Mesothelial cell of epicardium (in vitro differentiated cells): ENCODE results near the gene MIB1. TPM values are rescaled to one million over a fixed set of nuclear protein-coding genes. Genes with fewer than 3 reads are reported as not detected.
"Not testable (repeated sequence)": the region's sequence is repeated elsewhere in the genome, so short reads cannot be mapped to it uniquely, and the experiment has no call there.

Source experiments
- DNase-seq, 2 experiments: peaks; one replicate each; pipeline ENCODE4 v3.0.0; 2021; ENCODE audit warnings: low spot score in 2 of 2; ENCODE audit not compliant: unreplicated experiment in 2 of 2
- H3K27ac Mint-ChIP-seq: 2 replicates; pipeline ENCODE4 v1.8.0; 2021; ENCODE audit warnings: mixed read lengths
- H3K27me3 Mint-ChIP-seq: 2 replicates; pipeline ENCODE4 v1.8.0; 2021; ENCODE audit warnings: low read depth, mixed read lengths
- H3K36me3 Mint-ChIP-seq: 2 replicates; pipeline ENCODE4 v1.8.0; 2021; ENCODE audit warnings: mixed read lengths
- H3K4me1 Mint-ChIP-seq: 2 replicates; pipeline ENCODE4 v1.8.0; 2021; ENCODE audit warnings: mixed read lengths
- H3K4me3 Mint-ChIP-seq: 2 replicates; pipeline ENCODE4 v1.8.0; 2021; ENCODE audit warnings: mild to moderate bottlenecking, moderate library complexity, mixed read lengths
- H3K9me3 Mint-ChIP-seq: 2 replicates; pipeline ENCODE4 v1.8.0; 2021; ENCODE audit warnings: mixed read lengths
- total RNA-seq: library from RNA; stranded (reverse); gene quantifications from 3 replicates; pipeline ENCODE4 v1.2.1, GENCODE V29; 2021
- TF ChIP-seq, protein P1 (sequence below): fragments of 200-600 bp; sonication (generic); IDR thresholded peaks from one replicate; pipeline ENCODE4 v1.5.0; 2021; ENCODE audit warnings: antibody characterized with exemption; ENCODE audit not compliant: unreplicated experiment

The MIB1 gene
- total RNA-seq, 1 donor from 2014 or later: 81.9 TPM

- no peaks in the 10 kb centered on the region for H3K4me1 Mint-ChIP-seq
- peak overlapping the region; percentile 16 for H3K27ac Mint-ChIP-seq
- H3K36me3 Mint-ChIP-seq: peaks cover 37% of the 10 kb centered on the region
Measured at GRCh38 chr18:21777814-21778213, 37.2 kb downstream of the MIB1 start.

GRCh38 chr18:21786526-21786925 is 45.9 kb downstream of the MIB1 start:
- peaks cover 70% of the 10 kb centered on the region for H3K36me3 Mint-ChIP-seq
- no peaks in the 10 kb centered on the region for H3K27me3 Mint-ChIP-seq
- peaks cover 28% of the 10 kb centered on the region for H3K9me3 Mint-ChIP-seq
- no peak overlapping the region for H3K27ac Mint-ChIP-seq
- no peak for DNase-seq
- H3K4me3 Mint-ChIP-seq: no peak overlapping the region
- TF ChIP-seq, protein P1, sequence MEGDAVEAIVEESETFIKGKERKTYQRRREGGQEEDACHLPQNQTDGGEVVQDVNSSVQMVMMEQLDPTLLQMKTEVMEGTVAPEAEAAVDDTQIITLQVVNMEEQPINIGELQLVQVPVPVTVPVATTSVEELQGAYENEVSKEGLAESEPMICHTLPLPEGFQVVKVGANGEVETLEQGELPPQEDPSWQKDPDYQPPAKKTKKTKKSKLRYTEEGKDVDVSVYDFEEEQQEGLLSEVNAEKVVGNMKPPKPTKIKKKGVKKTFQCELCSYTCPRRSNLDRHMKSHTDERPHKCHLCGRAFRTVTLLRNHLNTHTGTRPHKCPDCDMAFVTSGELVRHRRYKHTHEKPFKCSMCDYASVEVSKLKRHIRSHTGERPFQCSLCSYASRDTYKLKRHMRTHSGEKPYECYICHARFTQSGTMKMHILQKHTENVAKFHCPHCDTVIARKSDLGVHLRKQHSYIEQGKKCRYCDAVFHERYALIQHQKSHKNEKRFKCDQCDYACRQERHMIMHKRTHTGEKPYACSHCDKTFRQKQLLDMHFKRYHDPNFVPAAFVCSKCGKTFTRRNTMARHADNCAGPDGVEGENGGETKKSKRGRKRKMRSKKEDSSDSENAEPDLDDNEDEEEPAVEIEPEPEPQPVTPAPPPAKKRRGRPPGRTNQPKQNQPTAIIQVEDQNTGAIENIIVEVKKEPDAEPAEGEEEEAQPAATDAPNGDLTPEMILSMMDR: no peak
- H3K4me1 Mint-ChIP-seq: no peaks in the 10 kb centered on the region

More at GRCh38 chr18:21777814-21778213, 37.2 kb downstream of the MIB1 start:
- Mint-ChIP-seq H3K27me3 (no peaks in the 10 kb centered on the region), H3K9me3 (no peaks in the 10 kb centered on the region), H3K4me3 (no peak overlapping the region)
- DNase-seq: no peak
- TF ChIP-seq, protein P1: no peak

- not testable (repeated sequence) for H3K27me3 Mint-ChIP-seq, H3K4me3 Mint-ChIP-seq, H3K4me1 Mint-ChIP-seq, H3K9me3 Mint-ChIP-seq, H3K27ac Mint-ChIP-seq, DNase-seq
- H3K36me3 Mint-ChIP-seq: peaks cover 17% of the 10 kb centered on the region
Measured at GRCh38 chr18:21796089-21796488, 55.5 kb downstream of the MIB1 start.

DNA sequence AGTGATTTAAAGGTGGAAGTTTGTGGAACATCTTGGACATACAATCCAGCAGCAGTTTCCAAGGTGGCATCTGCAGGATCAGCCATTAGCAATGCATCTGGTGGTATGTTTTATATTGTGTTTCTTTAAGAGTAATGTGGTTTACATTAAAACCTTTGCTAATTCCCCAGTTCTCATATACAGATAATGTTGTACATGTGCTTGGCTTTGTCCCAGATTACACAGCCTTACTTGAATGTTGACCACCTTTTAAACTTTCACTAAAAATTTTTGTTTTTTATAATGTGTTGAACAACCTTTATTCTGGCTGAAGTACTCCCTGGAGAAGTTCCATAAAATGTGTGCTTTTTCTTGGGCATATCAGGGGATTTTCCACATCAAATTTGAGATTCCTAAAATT is 57.5 kb downstream of the MIB1 start:
- Mint-ChIP-seq H3K4me3 (no peak overlapping the region), H3K36me3 (peaks cover 22% of the 10 kb centered on the region), H3K27me3 (no peaks in the 10 kb centered on the region), H3K27ac (peak overlapping the region; percentile 54), H3K4me1 (peaks cover 4% of the 10 kb centered on the region), H3K9me3 (no peaks in the 10 kb centered on the region)
- no peak for DNase-seq
- TF ChIP-seq, protein P1: no peak

DNA sequence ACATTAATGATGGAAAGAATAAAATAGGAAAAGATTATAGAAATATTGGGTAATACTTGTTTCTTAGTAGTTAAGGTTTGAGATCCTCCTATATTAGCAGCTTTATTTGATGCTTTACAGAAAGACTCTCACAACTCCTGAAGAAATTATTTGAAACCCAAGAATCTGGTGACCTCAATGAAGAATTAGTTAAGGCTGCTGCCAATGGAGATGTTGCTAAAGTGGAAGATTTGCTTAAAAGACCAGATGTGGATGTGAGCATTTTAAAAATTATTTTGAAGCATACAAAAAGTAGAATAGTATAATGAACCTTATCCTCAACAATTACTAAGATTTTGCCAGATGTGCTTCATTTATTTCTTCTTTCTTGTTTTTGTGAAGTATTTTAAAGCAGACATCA is 59.1 kb downstream of the MIB1 start:
- Mint-ChIP-seq H3K27me3 (no peaks in the 10 kb centered on the region), H3K4me3 (no peak overlapping the region), H3K9me3 (no peaks in the 10 kb centered on the region), H3K36me3 (peaks cover 28% of the 10 kb centered on the region), H3K27ac (no peak overlapping the region), H3K4me1 (peaks cover 4% of the 10 kb centered on the region)
- no peak for DNase-seq
- TF ChIP-seq, protein P1: no peak

GRCh38 chr18:21803495-21803894 is 62.9 kb downstream of the MIB1 start:
- Mint-ChIP-seq H3K27ac (no peak overlapping the region), H3K27me3 (no peaks in the 10 kb centered on the region), H3K4me1 (peaks cover 1% of the 10 kb centered on the region), H3K9me3 (peaks cover 3% of the 10 kb centered on the region), H3K36me3 (peaks cover 33% of the 10 kb centered on the region), H3K4me3 (no peak overlapping the region)
- DNase-seq: no peak
- TF ChIP-seq, protein P1: no peak
